ENCODE data around the gene COLQ. TPM values are rescaled to one million over a fixed set of nuclear protein-coding genes. Genes with fewer than 3 reads are reported as not detected.

COLQ gene
- total RNA-seq, 1 experiment from 2014 or later, result not detected

- no peaks in the 10 kb centered on the region for H3K36me3 Mint-ChIP-seq (ENCODE audit: insufficient read depth, unreplicated experiment)
- no peaks in the 10 kb centered on the region for H3K4me1 ChIP-seq
- no peak overlapping the region for H3K4me3 ChIP-seq (ENCODE audit: low read depth, low read length)
- BruUV-seq (replicated peaks), result no TSS peak
- no peaks in the 10 kb centered on the region for H3K9me3 ChIP-seq
- no peaks in the 10 kb centered on the region for H3K27me3 ChIP-seq (replicated peaks; ENCODE audit: control insufficient read depth, insufficient read depth, low read length)
- DNase-seq, result no peak
- ChIA-PET POLR2A (no interaction called here), CTCF (no interaction called here)
- no peaks in the 10 kb centered on the region for H3K36me3 ChIP-seq (ENCODE audit: control insufficient read depth, insufficient read depth, low read length)
- H3K9me3 Mint-ChIP-seq (ENCODE audit: unreplicated experiment), result no peaks in the 10 kb centered on the region
- H3K4me3 Mint-ChIP-seq (ENCODE audit: unreplicated experiment), result no peak overlapping the region
- intact Hi-C loops (cut with micrococcal nuclease; ENCODE audit: unreplicated experiment), result no loop called here
- peaks cover 8% of the 10 kb centered on the region for H3K27me3 Mint-ChIP-seq (ENCODE audit: insufficient read depth, unreplicated experiment)
- no peaks in the 10 kb centered on the region for H3K4me1 Mint-ChIP-seq (ENCODE audit: low read depth, unreplicated experiment)
- H3K27ac Mint-ChIP-seq (ENCODE audit: unreplicated experiment), result no peak overlapping the region
- TF ChIP-seq CTCF (IDR thresholded peaks at IDR 0.05; ENCODE audit: insufficient read depth in 1 of 2, low read depth in 1 of 2, low read length in 1 of 2, severe bottlenecking in 1 of 2, unreplicated experiment in 1 of 2), result no peak
These were observed 41.9 kb downstream of the COLQ start for GRCh38 chr3:15479400-15480224.

GRCh38 chr3:15478640-15478979 is 42.9 kb downstream of the COLQ start:
- peaks cover 6% of the 10 kb centered on the region for H3K27me3 Mint-ChIP-seq (ENCODE audit: insufficient read depth, unreplicated experiment)
- no peaks in the 10 kb centered on the region for H3K36me3 Mint-ChIP-seq (ENCODE audit: insufficient read depth, unreplicated experiment)
- TF ChIP-seq CTCF (IDR thresholded peaks at IDR 0.05; ENCODE audit: insufficient read depth in 1 of 2, low read depth in 1 of 2, low read length in 1 of 2, severe bottlenecking in 1 of 2, unreplicated experiment in 1 of 2), result no peak
- POLR2A ChIA-PET, result no interaction called here
- no peaks in the 10 kb centered on the region for H3K4me1 Mint-ChIP-seq (ENCODE audit: low read depth, unreplicated experiment)
- H3K4me3 ChIP-seq (ENCODE audit: low read depth, low read length), result no peak overlapping the region
- H3K4me1 ChIP-seq, result no peaks in the 10 kb centered on the region
- BruUV-seq (replicated peaks), result no TSS peak
- H3K36me3 ChIP-seq (ENCODE audit: control insufficient read depth, insufficient read depth, low read length), result no peaks in the 10 kb centered on the region
- no peaks in the 10 kb centered on the region for H3K9me3 ChIP-seq
- no peaks in the 10 kb centered on the region for H3K9me3 Mint-ChIP-seq (ENCODE audit: unreplicated experiment)
- no peak for DNase-seq
- CTCF ChIA-PET, result no interaction called here
- no peak overlapping the region for H3K4me3 Mint-ChIP-seq (ENCODE audit: unreplicated experiment)
- no peak overlapping the region for H3K27ac Mint-ChIP-seq (ENCODE audit: unreplicated experiment)
- intact Hi-C loops (cut with micrococcal nuclease; ENCODE audit: unreplicated experiment), result no loop called here
- no peaks in the 10 kb centered on the region for H3K27me3 ChIP-seq (replicated peaks; ENCODE audit: control insufficient read depth, insufficient read depth, low read length)

GRCh38 chr3:15477951-15478639 is 43.4 kb downstream of the COLQ start:
- intact Hi-C loops (cut with micrococcal nuclease; ENCODE audit: unreplicated experiment), result no loop called here
- no peak for DNase-seq
- Histone ChIP-seq H3K4me1 (no peaks in the 10 kb centered on the region), H3K27me3 (replicated peaks; ENCODE audit: control insufficient read depth, insufficient read depth, low read length) (no peaks in the 10 kb centered on the region), H3K9me3 (no peaks in the 10 kb centered on the region), H3K36me3 (ENCODE audit: control insufficient read depth, insufficient read depth, low read length) (no peaks in the 10 kb centered on the region), H3K4me3 (ENCODE audit: low read depth, low read length) (no peak overlapping the region)
- no TSS peak for BruUV-seq (replicated peaks)
- no peaks in the 10 kb centered on the region for H3K4me1 Mint-ChIP-seq (ENCODE audit: low read depth, unreplicated experiment)
- TF ChIP-seq CTCF (IDR thresholded peaks at IDR 0.05; ENCODE audit: insufficient read depth in 1 of 2, low read depth in 1 of 2, low read length in 1 of 2, severe bottlenecking in 1 of 2, unreplicated experiment in 1 of 2), result no peak
- no peaks in the 10 kb centered on the region for H3K36me3 Mint-ChIP-seq (ENCODE audit: insufficient read depth, unreplicated experiment)
- H3K27ac Mint-ChIP-seq (ENCODE audit: unreplicated experiment), result no peak overlapping the region
- ChIA-PET POLR2A (no interaction called here), CTCF (no interaction called here)
- H3K9me3 Mint-ChIP-seq (ENCODE audit: unreplicated experiment), result no peaks in the 10 kb centered on the region
- no peak overlapping the region for H3K4me3 Mint-ChIP-seq (ENCODE audit: unreplicated experiment)
- peaks cover 3% of the 10 kb centered on the region for H3K27me3 Mint-ChIP-seq (ENCODE audit: insufficient read depth, unreplicated experiment)
